GM21528 (cell line): ENCODE results near the gene KCNA4.
"Not testable (repeated sequence)": the region's sequence is repeated elsewhere in the genome, so short reads cannot be mapped to it uniquely, and the experiment has no call there.

Source experiments
- ATAC-seq: cut with Tn5 transposase; IDR thresholded peaks from one replicate; pipeline ENCODE4 v1.9.1; 2021; ENCODE audit warnings: mild to moderate bottlenecking, moderate library complexity; ENCODE audit not compliant: unreplicated experiment, low FRiP score

Gene KCNA4

GRCh38 chr11:30016588-30017363 lies at the start of gene KCNA4:
Gene KCNA4 (minus strand): TSS chr11:30017030. CDS start chr11:30012678, 4,352 bp downstream.
- no peak for ATAC-seq

- no peak for ATAC-seq
Observed at GRCh38 chr11:30062103-30062502, 45.3 kb upstream of the KCNA4 start.

GRCh38 chr11:30059172-30059815 lies 42.5 kb upstream of the KCNA4 start:
- ATAC-seq: no peak

- ATAC-seq: no peak
Observed at GRCh38 chr11:30049214-30049613, 32.4 kb upstream of the KCNA4 start.

GRCh38 chr11:30046578-30046945 lies 29.7 kb upstream of the KCNA4 start:
- no peak for ATAC-seq

- no peak for ATAC-seq
Observed at GRCh38 chr11:30045921-30046577, 29.2 kb upstream of the KCNA4 start.

- no peak for ATAC-seq
Observed at GRCh38 chr11:30045144-30045543, 28.3 kb upstream of the KCNA4 start.

GRCh38 chr11:30041171-30041570 lies 24.3 kb upstream of the KCNA4 start:
- no peak for ATAC-seq

GRCh38 chr11:30034746-30035145 lies 17.9 kb upstream of the KCNA4 start:
- ATAC-seq: not testable (repeated sequence)

GRCh38 chr11:30034166-30034565 lies 17.3 kb upstream of the KCNA4 start:
- not testable (repeated sequence) for ATAC-seq

- ATAC-seq: no peak
Observed at GRCh38 chr11:30025396-30026139, 8.7 kb upstream of the KCNA4 start.

GRCh38 chr11:30023074-30023473 lies 6.2 kb upstream of the KCNA4 start:
- no peak for ATAC-seq

GRCh38 chr11:30019481-30019880 lies 2.7 kb upstream of the KCNA4 start:
- no peak for ATAC-seq

- no peak for ATAC-seq
Observed at GRCh38 chr11:30018495-30018894, 1.7 kb upstream of the KCNA4 start.

- no peak for ATAC-seq
Observed at GRCh38 chr11:30017445-30017895, 640 bp upstream of the KCNA4 start.

- ATAC-seq: no peak
Observed at GRCh38 chr11:30015725-30016412, 961 bp downstream of the KCNA4 start.

- ATAC-seq: no peak
Observed at GRCh38 chr11:30012346-30012745, 4.5 kb downstream of the KCNA4 start.

- no peak for ATAC-seq
Observed at GRCh38 chr11:30009060-30009459, 7.8 kb downstream of the KCNA4 start.

- ATAC-seq: no peak
Observed at GRCh38 chr11:30006876-30007275, 10.0 kb downstream of the KCNA4 start.

GRCh38 chr11:30002157-30002785 lies 14.6 kb downstream of the KCNA4 start:
- no peak for ATAC-seq
